ENCODE results near the gene MICAL2. TPM values are rescaled to one million over a fixed set of nuclear protein-coding genes. Genes with fewer than 3 reads are reported as not detected.

The MICAL2 gene
- total RNA-seq, 1 donor from 2014 or later = 34.8 TPM

- DNase-seq (no peak), ATAC-seq (ENCODE audit: poor library complexity) (no peak)
- intact Hi-C loops (cut with DNase I) = no loop called here
Measured at GRCh38 chr11:12090761-12091258, 19.6 kb upstream of the MICAL2 start.

DNA sequence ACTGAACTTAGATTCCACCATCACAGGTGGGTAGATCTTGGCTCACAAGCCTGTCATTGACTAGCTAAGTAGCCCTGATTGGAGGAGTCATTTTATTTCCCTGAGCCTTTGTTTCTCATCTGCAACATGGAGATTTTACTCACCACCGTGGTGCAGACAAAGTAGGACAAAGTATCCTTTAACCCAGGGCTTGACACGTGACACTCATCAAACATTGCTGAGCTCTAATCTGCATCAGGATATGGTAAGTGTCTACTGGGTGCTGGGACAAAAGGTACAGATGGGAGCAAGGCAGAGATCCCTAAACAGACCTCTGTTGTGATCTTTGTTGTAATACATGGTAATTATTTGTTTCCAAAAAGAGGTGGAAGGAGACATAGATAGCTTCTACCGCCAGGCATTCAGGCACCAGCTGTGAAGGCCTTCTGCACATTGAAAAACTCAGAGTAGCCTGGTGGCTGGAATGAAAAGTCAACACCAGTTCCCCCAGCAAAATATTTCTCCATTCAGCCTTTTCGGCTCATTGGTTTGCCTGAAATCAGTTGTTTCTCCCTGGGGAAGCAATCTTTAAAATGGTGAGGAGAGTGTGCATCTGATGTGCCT lies 18.3 kb upstream of the MICAL2 start:
- intact Hi-C loops (cut with DNase I) = no loop called here
- DNase-seq (no peak), ATAC-seq (ENCODE audit: poor library complexity) (peak; percentile 44)

DNA sequence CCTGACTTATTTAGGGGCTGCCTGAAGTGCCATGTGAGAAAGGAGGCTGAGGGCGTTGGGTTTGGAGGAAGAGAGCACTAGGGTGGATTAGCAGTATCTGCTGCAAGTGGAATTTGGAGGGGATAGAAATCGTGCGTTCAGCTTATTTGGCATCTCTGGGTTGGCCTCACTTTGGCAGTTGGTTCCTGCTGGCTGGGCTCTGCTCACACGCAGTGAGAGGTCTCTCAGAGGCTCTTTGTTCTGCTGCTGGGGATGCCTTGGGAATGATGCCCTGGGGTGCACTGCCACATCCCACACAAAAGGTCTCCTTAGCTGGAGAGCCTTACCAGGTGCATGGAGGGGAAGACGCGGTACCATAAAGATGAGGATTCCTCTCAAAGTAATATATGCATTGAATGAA lies 17.7 kb upstream of the MICAL2 start:
- DNase-seq (no peak), ATAC-seq (ENCODE audit: poor library complexity) (peak; percentile 14)
- intact Hi-C loops (cut with DNase I) = no loop called here

GRCh38 chr11:12094872-12095800 lies 15.3 kb upstream of the MICAL2 start:
- ATAC-seq (ENCODE audit: poor library complexity) = no peak
- DNase-seq = no peak
- intact Hi-C loops (cut with DNase I) = no loop called here

- DNase-seq = no peak
- ATAC-seq (ENCODE audit: poor library complexity) = no peak
- intact Hi-C loops (cut with DNase I) = no loop called here
Measured at GRCh38 chr11:12097219-12097618, 13.2 kb upstream of the MICAL2 start.

GRCh38 chr11:12098601-12099000 lies 11.8 kb upstream of the MICAL2 start:
- no peak for ATAC-seq (ENCODE audit: poor library complexity)
- intact Hi-C loops (cut with DNase I) = no loop called here
- no peak for DNase-seq

DNA sequence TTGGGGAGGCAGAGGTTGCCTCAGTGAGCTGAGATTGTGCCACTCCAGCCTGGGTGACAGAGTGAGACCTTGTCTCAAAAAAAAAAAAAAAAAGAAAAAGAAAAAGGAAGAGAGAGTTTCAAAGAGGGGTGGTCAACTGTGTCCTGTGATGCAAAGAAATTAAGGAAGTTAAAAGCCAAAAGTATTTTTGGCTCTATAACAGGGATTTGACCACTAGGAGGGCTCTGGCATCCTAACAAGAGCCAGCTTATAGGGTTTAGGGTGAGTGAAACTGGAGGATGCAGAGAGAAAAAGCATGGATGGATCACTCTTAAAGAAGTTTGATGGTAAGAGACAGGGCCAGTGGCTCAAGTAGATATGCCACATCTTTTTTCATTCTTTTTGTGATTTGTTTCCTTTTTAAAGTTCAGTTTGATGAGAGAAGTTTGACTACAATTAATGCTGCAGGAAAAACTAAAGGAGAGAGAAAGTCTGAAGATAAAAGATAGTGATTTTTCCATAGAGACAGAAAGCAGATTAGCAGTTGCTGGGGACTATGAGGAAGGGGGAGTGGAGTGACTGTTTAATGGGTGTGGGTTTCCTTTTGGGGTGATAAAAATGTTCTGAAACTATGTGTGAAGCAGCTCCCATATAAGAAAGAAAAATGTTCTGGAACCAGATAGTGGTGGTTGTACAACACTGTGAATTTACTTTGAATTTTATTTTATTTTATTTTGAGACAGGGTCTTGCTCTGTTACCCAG lies 11.1 kb upstream of the MICAL2 start:
- ATAC-seq (ENCODE audit: poor library complexity) (no peak), DNase-seq (no peak)
- intact Hi-C loops (cut with DNase I) = no loop called here

- ATAC-seq (ENCODE audit: poor library complexity) (no peak), DNase-seq (no peak)
- intact Hi-C loops (cut with DNase I) = no loop called here
Measured at GRCh38 chr11:12100429-12100828, 10.0 kb upstream of the MICAL2 start.

DNA sequence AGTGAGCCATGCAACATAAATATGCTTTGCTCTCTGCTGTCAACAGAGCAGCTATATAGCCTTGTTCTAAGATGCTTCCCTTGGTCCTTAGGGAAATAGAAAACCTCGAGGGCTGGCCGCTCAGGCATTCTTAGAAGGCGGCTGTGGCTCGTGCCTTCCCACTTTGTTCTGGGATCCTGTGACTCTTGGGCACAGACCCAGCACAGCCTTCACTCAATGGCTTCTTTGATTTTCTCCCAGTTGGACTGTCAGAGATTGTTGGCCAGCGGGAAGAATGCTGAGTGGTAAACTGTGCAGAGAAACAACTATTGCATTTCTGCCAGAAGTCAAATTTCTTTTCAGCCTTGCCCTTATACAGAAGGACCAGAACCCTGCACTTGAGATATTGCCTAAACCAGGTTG lies 9.5 kb upstream of the MICAL2 start:
- intact Hi-C loops (cut with DNase I) = no loop called here
- DNase-seq (peak; percentile 65), ATAC-seq (ENCODE audit: poor library complexity) (peak; percentile 81)

DNA sequence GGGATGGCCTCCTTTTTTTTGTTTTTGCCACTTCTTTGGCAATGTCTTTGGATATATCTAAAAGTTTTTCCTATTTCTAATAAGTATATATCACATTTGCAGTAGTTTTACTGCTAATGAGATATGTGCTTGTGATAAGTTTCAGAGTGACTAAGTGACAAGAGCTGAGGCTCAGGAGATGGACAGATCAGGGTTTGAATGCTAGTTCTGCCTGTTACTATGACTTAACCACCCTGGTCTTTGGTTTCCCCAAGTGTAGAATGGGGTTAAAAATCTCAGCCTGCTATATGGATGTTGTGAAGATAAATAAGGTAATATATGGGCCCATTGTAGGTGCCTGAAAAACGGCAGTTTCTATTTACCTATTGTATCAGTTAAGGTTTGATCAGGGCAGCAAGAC lies 9.1 kb upstream of the MICAL2 start:
- DNase-seq = no peak
- no peak for ATAC-seq (ENCODE audit: poor library complexity)
- intact Hi-C loops (cut with DNase I) = no loop called here

- no peak for DNase-seq
- no peak for ATAC-seq (ENCODE audit: poor library complexity)
- intact Hi-C loops (cut with DNase I) = no loop called here
Measured at GRCh38 chr11:12102588-12103410, 7.6 kb upstream of the MICAL2 start.

DNA sequence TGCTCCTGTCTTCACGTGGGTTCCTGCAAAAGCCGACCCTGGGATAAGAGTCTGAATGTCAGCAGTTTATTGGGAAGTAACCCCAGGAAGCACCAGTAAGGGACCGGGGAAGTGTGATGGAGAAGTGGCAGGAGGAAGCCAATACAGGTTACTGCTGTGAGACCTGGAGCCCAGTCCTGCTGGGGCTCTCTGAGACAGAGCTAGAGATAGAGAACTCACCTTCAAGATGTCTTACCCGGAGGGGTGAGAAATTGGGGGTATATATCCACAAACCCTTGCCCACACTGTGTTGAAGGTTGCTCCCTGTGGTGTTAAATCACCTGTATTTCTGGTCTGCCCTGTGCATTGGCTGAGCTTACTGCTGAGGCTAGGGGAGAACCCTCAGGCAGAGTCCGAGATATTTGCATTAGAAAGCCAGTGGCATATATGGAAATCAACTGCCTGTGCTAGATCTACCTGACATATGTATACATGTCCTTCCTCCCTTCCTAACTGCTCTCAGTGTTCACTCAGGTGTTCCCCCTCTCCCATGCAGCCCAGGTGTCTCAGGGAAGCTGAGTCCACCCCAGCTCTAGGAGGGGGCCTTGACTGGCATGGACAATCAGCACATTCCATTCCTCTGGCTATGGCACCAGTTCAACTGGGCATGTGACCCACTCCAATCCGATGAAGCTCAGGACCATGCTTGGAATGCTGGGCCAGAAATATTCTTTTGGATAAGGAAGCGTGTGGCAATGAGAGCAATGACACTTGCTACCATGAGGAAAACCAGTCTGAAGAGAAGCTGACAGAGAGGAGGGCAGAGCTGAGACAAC lies 6.8 kb upstream of the MICAL2 start:
- peak; percentile 51 for ATAC-seq (ENCODE audit: poor library complexity)

DNA sequence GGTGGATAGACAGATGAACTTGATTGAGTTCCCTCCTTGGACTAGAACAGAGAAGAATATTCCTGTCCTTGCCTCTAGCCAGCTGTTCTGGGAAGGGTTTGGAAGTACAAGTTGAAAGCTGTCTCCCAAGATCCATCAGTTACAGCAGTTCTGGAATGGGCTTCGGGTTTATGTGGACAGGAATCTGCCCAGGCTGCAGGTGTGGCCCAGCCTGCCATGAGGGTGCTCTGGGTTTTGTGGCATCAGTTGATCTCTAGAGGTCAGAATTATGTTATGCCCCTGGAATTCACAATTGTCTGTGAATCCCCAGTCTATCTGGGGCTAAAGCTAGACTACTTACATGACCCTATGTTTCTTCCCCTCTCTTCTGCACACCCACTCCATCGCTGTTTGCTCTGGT lies 4.9 kb upstream of the MICAL2 start:
- DNase-seq (no peak), ATAC-seq (ENCODE audit: poor library complexity) (no peak)
- intact Hi-C loops (cut with DNase I) = no loop called here

More for the DNA sequence above, 6.8 kb upstream of the MICAL2 start:
- intact Hi-C loops (cut with DNase I) = no loop called here
- no peak for DNase-seq

DNA sequence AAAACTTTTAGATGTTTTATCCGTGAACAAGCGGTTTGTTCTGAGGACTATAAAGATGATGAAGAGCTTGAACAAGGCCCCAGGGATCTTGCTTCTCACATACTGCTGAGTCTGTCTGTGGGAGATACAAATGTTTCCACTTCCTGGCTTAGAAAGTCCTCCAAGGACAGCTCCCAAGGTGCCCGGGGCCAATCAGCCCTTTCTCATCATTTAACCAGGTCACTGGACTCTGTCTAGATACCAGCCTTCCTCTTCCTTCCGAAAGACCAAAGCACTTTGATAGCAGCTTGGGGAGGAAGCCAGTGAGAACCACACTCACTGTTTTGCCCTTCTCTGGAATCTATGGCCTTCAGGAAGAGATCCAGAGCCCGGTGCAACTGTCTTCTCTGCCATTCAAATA lies 4.3 kb upstream of the MICAL2 start:
- ATAC-seq (ENCODE audit: poor library complexity) (no peak), DNase-seq (no peak)
- intact Hi-C loops (cut with DNase I) = no loop called here

GRCh38 chr11:12106501-12106900 lies 3.9 kb upstream of the MICAL2 start:
- intact Hi-C loops (cut with DNase I) = no loop called here
- DNase-seq = no peak
- ATAC-seq (ENCODE audit: poor library complexity) = no peak

DNA sequence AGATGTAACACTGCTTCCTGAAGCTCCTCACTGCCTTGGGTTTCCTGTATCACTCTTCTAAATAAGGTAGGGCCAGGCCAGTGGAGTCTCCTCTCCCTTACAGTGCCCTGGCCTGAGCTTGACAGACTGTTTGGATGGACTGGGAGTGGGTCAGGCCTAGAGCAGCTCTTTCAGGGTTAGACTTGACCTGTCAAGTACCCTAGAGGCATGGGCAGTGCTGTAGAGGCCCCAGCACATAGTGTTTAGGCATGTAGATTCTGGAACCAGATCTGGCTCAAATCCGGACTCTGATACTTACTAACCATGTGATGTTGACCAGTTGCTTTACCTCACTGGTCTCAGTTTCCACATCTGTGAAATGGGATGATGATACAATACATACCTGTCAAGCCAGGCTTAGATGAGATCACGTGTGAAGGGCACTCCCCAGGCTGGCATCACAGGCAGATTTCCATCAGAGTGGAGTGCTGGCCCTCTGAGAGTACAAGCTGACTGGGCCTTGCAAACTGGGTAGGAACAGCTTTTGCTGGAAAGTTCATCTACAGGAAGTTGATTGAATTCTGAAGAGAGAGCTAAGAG lies 1.4 kb upstream of the MICAL2 start:
- ATAC-seq (ENCODE audit: poor library complexity) (no peak), DNase-seq (no peak)
- intact Hi-C loops (cut with DNase I) = no loop called here

GRCh38 chr11:12109591-12110196 lies 696 bp upstream of the MICAL2 start:
- ATAC-seq (ENCODE audit: poor library complexity) (no peak), DNase-seq (no peak)
- intact Hi-C loops (cut with DNase I) = no loop called here
